WTC11 (cell line): ENCODE results near the gene NCLN. TPM values are rescaled to one million over a fixed set of nuclear protein-coding genes. Genes with fewer than 3 reads are reported as not detected.

Experiments
- ATAC-seq: fragments of 200-7000 bp; cut with Tn5 transposase; 2 replicates; pipeline ENCODE4 v1.10.0; 2021; ENCODE audit warnings: mild to moderate bottlenecking, moderate library complexity
- CTCF ChIA-PET: fragments of 300-600 bp; sonication (Branson Sonifier 250); formaldehyde crosslinking; loops from one replicate; lab custom pipeline; 2021; ENCODE audit warnings: antibody characterized with exemption; lab: Charles Lee
- POLR2A ChIA-PET: fragments of 350-600 bp; sonication (Branson Sonifier 250); formaldehyde crosslinking; loops from one replicate; lab custom pipeline; 2021; ENCODE audit warnings: antibody characterized with exemption; lab: Charles Lee
- DNase-seq: peaks from one replicate; pipeline ENCODE4 v3.0.0; 2021; ENCODE audit warnings: low spot score
- H3K27ac Mint-ChIP-seq: 2 replicates; pipeline ENCODE4 v1.8.0; 2021; ENCODE audit warnings: mixed read lengths
- H3K27me3 Mint-ChIP-seq: 2 replicates; pipeline ENCODE4 v1.8.0; 2021; ENCODE audit warnings: low read depth, mild to moderate bottlenecking, moderate library complexity, mixed read lengths
- H3K36me3 Mint-ChIP-seq: 2 replicates; pipeline ENCODE4 v1.8.0; 2021; ENCODE audit warnings: mixed read lengths
- H3K4me1 Mint-ChIP-seq: 2 replicates; pipeline ENCODE4 v1.8.0; 2022; ENCODE audit warnings: mixed read lengths
- H3K4me3 Mint-ChIP-seq: 2 replicates; pipeline ENCODE4 v1.8.0; 2021; ENCODE audit warnings: mild to moderate bottlenecking, moderate library complexity, mixed read lengths
- H3K9me3 Mint-ChIP-seq: 2 replicates; pipeline ENCODE4 v1.8.0; 2021; ENCODE audit warnings: mixed read lengths
- CREB1 ChIP-seq: sonication (generic); formaldehyde crosslinking; IDR thresholded peaks from 2 replicates; pipeline ENCODE4 v1.8.0; 2023; ENCODE audit warnings: mild to moderate bottlenecking, missing genetic modification reagents
- ELF4 ChIP-seq: sonication (generic); formaldehyde crosslinking; IDR thresholded peaks from 2 replicates; pipeline ENCODE4 v1.8.1; 2022; ENCODE audit warnings: low read depth, mild to moderate bottlenecking, moderate library complexity, missing genetic modification reagents
- ETV6 ChIP-seq: sonication (generic); formaldehyde crosslinking; IDR thresholded peaks from 2 replicates; pipeline ENCODE4 v1.8.1; 2022; ENCODE audit warnings: mild to moderate bottlenecking, missing genetic modification reagents
- GTF2I ChIP-seq: fragments of 250-450 bp; sonication (Bioruptor Pico); conservative IDR thresholded peaks from 2 replicates; pipeline ENCODE4 v1.4.0; 2021; ENCODE audit warnings: mild to moderate bottlenecking
- IRF1 ChIP-seq: sonication (generic); formaldehyde crosslinking; IDR thresholded peaks from 2 replicates; pipeline ENCODE4 v1.8.0; 2023; ENCODE audit warnings: missing genetic modification reagents
- MYBL2 ChIP-seq: sonication (generic); formaldehyde crosslinking; IDR thresholded peaks from 2 replicates; pipeline ENCODE4 v1.8.1; 2023; ENCODE audit warnings: mild to moderate bottlenecking, moderate library complexity, missing genetic modification reagents
- NFE2L1 ChIP-seq: sonication (generic); formaldehyde crosslinking; IDR thresholded peaks from 2 replicates; pipeline ENCODE4 v1.8.1; 2023; ENCODE audit warnings: missing genetic modification reagents
- NR3C1 ChIP-seq: sonication (generic); formaldehyde crosslinking; conservative IDR thresholded peaks from 2 replicates; pipeline ENCODE4 v1.8.1; 2023; ENCODE audit warnings: low read depth, mild to moderate bottlenecking, missing genetic modification reagents
- OVOL2 ChIP-seq: fragments of 250-450 bp; sonication (Bioruptor Pico); IDR thresholded peaks from 2 replicates; pipeline ENCODE4 v1.9.0; 2021; ENCODE audit warnings: mild to moderate bottlenecking, borderline replicate concordance
- SMAD3 ChIP-seq: sonication (generic); formaldehyde crosslinking; IDR thresholded peaks from 2 replicates; pipeline ENCODE4 v1.8.0; 2022; ENCODE audit warnings: missing genetic modification reagents, mild to moderate bottlenecking, borderline replicate concordance
- TP53 ChIP-seq: sonication (generic); formaldehyde crosslinking; IDR thresholded peaks from 2 replicates; pipeline ENCODE4 v1.8.1; 2023; ENCODE audit warnings: mild to moderate bottlenecking, missing genetic modification reagents
- USF2 ChIP-seq: sonication (generic); formaldehyde crosslinking; IDR thresholded peaks from 2 replicates; pipeline ENCODE4 v1.8.1; 2023; ENCODE audit warnings: mild to moderate bottlenecking, missing genetic modification reagents, moderate library complexity
- ZNF263 ChIP-seq: sonication (generic); formaldehyde crosslinking; IDR thresholded peaks from 2 replicates; pipeline ENCODE4 v1.8.1; 2022; ENCODE audit warnings: low read depth, mild to moderate bottlenecking, moderate library complexity, missing genetic modification reagents
- ZNF396 ChIP-seq: fragments of 250-450 bp; sonication (Bioruptor Pico); IDR thresholded peaks from 2 replicates; pipeline ENCODE4 v1.8.0; 2021; ENCODE audit warnings: mild to moderate bottlenecking, moderate library complexity, borderline replicate concordance
- ZNF423 ChIP-seq: fragments of 250-450 bp; sonication (Bioruptor Pico); IDR thresholded peaks from 2 replicates; pipeline ENCODE4 v2.1.2; 2022; ENCODE audit warnings: mild to moderate bottlenecking, moderate library complexity
- total RNA-seq: library from RNA; stranded (reverse); gene quantifications from 3 replicates; pipeline ENCODE4 v1.2.3, GENCODE V29; 2021
- TF ChIP-seq, protein P1 (sequence below): fragments of 200-600 bp; IDR thresholded peaks from 2 replicates; pipeline ENCODE4 v1.8.0; 2022; ENCODE audit warnings: antibody characterized with exemption
- TF ChIP-seq, protein P2 (sequence below): fragments of 250-450 bp; sonication (Bioruptor Pico); IDR thresholded peaks from 2 replicates; pipeline ENCODE4 v1.8.0; 2021; ENCODE audit warnings: mild to moderate bottlenecking
- TF ChIP-seq, protein P3 (sequence below): sonication (generic); formaldehyde crosslinking; IDR thresholded peaks from 2 replicates; pipeline ENCODE4 v1.8.1; 2023; ENCODE audit warnings: mild to moderate bottlenecking, missing genetic modification reagents, borderline replicate concordance
- TF ChIP-seq, protein P4 (sequence below): fragments of 250-450 bp; sonication (Bioruptor Pico); conservative IDR thresholded peaks from 2 replicates; pipeline ENCODE4 v1.9.0; 2021; ENCODE audit warnings: mild to moderate bottlenecking
- TF ChIP-seq, protein P5 (sequence below): sonication (generic); formaldehyde crosslinking; conservative IDR thresholded peaks from 2 replicates; pipeline ENCODE4 v1.8.1; 2022; ENCODE audit warnings: mild to moderate bottlenecking, missing genetic modification reagents

NCLN gene
- total RNA-seq, 1 experiment from 2014 or later = 113 TPM

DNA sequence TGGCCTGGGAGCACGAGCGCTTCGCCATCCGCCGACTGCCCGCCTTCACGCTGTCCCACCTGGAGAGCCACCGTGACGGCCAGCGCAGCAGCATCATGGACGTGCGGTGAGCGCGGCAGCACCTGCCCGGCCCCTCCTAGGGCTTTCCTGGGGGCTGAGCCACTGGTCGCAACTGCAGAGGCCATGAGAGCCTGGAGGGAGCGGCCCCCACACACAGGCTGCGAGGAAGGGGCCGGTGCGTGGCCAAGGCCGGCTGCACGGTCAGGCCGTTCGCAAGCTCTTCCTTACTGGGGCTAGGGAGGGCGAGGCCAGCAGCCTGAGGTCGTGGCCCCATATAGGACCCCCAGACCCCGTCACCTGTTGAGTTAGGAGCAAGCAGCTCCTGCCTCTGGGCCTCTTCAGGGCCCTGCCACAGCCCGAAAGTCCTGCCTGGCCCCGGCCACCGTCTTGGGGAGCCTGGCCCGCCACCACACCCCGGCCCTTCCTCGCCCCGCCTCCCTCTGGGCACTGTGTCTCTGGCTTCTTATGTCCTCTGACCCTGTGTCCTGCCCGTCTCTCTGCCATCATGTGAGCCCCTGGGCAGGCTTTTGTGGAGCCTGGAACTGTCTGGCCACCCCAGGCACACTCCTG lies 19.0 kb downstream of the NCLN start:
- TF ChIP-seq ELF4 (CRISPR knock-in tag) = no peak
- no peak for TF ChIP-seq TP53 (CRISPR knock-in tag)
- TF ChIP-seq, protein P1, sequence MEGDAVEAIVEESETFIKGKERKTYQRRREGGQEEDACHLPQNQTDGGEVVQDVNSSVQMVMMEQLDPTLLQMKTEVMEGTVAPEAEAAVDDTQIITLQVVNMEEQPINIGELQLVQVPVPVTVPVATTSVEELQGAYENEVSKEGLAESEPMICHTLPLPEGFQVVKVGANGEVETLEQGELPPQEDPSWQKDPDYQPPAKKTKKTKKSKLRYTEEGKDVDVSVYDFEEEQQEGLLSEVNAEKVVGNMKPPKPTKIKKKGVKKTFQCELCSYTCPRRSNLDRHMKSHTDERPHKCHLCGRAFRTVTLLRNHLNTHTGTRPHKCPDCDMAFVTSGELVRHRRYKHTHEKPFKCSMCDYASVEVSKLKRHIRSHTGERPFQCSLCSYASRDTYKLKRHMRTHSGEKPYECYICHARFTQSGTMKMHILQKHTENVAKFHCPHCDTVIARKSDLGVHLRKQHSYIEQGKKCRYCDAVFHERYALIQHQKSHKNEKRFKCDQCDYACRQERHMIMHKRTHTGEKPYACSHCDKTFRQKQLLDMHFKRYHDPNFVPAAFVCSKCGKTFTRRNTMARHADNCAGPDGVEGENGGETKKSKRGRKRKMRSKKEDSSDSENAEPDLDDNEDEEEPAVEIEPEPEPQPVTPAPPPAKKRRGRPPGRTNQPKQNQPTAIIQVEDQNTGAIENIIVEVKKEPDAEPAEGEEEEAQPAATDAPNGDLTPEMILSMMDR = no peak
- TF ChIP-seq, protein P2, sequence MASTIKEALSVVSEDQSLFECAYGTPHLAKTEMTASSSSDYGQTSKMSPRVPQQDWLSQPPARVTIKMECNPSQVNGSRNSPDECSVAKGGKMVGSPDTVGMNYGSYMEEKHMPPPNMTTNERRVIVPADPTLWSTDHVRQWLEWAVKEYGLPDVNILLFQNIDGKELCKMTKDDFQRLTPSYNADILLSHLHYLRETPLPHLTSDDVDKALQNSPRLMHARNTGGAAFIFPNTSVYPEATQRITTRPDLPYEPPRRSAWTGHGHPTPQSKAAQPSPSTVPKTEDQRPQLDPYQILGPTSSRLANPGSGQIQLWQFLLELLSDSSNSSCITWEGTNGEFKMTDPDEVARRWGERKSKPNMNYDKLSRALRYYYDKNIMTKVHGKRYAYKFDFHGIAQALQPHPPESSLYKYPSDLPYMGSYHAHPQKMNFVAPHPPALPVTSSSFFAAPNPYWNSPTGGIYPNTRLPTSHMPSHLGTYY (CRISPR knock-in tag) = no peak
- no peak for TF ChIP-seq CREB1 (CRISPR knock-in tag)
- no peak for TF ChIP-seq GTF2I (CRISPR knock-in tag)
- TF ChIP-seq USF2 (CRISPR knock-in tag) = no peak
- no peak for TF ChIP-seq SMAD3
- CTCF ChIA-PET = interaction anchor here (0.8 to 1.4 kb wide), 3 partner anchors 16 to 254 kb away, joined by 3 read pairs; no protein-coding TSS in a partner anchor
- POLR2A ChIA-PET = no interaction called here

GRCh38 chr19:3206216-3206953 lies 20.7 kb downstream of the NCLN start:
- DNase-seq = no peak
- no peak for ATAC-seq
- H3K27me3 Mint-ChIP-seq = no peaks in the 10 kb centered on the region
- no peak overlapping the region for H3K27ac Mint-ChIP-seq
- H3K4me3 Mint-ChIP-seq = no peak overlapping the region
- H3K4me1 Mint-ChIP-seq = peaks cover 3% of the 10 kb centered on the region; the same call in 1 of the 2 replicates
- no peaks in the 10 kb centered on the region for H3K9me3 Mint-ChIP-seq
- H3K36me3 Mint-ChIP-seq = peaks cover 5% of the 10 kb centered on the region
- ChIA-PET POLR2A (no interaction called here), CTCF (interaction anchor here (1.4 kb wide), 1 partner anchor 99 kb away, joined by 3 read pairs; no protein-coding TSS in a partner anchor)
- TF ChIP-seq, protein P3, sequence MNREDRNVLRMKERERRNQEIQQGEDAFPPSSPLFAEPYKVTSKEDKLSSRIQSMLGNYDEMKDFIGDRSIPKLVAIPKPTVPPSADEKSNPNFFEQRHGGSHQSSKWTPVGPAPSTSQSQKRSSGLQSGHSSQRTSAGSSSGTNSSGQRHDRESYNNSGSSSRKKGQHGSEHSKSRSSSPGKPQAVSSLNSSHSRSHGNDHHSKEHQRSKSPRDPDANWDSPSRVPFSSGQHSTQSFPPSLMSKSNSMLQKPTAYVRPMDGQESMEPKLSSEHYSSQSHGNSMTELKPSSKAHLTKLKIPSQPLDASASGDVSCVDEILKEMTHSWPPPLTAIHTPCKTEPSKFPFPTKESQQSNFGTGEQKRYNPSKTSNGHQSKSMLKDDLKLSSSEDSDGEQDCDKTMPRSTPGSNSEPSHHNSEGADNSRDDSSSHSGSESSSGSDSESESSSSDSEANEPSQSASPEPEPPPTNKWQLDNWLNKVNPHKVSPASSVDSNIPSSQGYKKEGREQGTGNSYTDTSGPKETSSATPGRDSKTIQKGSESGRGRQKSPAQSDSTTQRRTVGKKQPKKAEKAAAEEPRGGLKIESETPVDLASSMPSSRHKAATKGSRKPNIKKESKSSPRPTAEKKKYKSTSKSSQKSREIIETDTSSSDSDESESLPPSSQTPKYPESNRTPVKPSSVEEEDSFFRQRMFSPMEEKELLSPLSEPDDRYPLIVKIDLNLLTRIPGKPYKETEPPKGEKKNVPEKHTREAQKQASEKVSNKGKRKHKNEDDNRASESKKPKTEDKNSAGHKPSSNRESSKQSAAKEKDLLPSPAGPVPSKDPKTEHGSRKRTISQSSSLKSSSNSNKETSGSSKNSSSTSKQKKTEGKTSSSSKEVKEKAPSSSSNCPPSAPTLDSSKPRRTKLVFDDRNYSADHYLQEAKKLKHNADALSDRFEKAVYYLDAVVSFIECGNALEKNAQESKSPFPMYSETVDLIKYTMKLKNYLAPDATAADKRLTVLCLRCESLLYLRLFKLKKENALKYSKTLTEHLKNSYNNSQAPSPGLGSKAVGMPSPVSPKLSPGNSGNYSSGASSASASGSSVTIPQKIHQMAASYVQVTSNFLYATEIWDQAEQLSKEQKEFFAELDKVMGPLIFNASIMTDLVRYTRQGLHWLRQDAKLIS (CRISPR knock-in tag) = no peak
- TF ChIP-seq ZNF396 (no peak), ZNF263 (no peak), ZNF423 (CRISPR knock-in tag) (no peak), ETV6 (CRISPR knock-in tag) (no peak), OVOL2 (no peak), CREB1 (CRISPR knock-in tag) (no peak), NR3C1 (no peak), IRF1 (CRISPR knock-in tag) (no peak), MYBL2 (CRISPR knock-in tag) (no peak), USF2 (CRISPR knock-in tag) (no peak), NFE2L1 (CRISPR knock-in tag) (no peak)
- TF ChIP-seq, protein P4, sequence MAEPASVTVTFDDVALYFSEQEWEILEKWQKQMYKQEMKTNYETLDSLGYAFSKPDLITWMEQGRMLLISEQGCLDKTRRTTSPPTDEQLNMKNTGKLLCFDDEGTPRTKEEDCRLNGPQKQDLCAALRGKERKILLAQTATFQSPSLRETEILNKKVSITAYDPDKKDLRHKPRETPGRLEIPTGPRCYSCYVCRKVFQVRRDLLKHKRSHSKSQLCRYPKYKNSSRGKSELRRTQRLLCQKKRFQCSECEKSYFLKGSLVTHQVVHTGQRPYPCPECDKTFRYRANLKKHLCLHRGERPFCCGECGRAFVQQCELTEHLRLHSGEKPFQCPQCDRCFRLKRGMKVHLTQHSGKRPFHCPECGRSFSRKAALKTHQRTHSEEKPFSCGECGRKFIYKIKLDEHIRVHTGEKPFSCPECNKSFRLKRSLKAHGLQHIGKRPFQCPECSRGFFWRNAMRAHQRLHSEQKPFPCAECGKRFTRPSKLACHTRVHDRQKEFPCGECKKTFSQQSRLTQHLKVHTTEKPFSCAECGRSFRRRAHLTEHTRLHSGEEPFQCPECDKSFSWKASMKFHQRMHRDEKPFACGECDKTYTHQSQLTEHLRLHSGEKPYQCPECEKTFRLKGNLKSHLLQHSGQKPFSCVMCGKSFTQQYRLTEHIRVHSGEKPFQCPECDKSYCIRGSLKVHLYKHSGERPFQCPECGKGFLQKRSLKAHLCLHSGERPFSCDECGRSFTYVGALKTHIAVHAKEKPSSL (CRISPR knock-in tag) = no peak
- TF ChIP-seq, protein P5, sequence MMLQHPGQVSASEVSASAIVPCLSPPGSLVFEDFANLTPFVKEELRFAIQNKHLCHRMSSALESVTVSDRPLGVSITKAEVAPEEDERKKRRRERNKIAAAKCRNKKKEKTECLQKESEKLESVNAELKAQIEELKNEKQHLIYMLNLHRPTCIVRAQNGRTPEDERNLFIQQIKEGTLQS (CRISPR knock-in tag) = no peak

More for the DNA sequence above, 19.0 kb downstream of the NCLN start:
- no peak for DNase-seq
- no peaks in the 10 kb centered on the region for H3K4me1 Mint-ChIP-seq
- peaks cover 5% of the 10 kb centered on the region for H3K36me3 Mint-ChIP-seq
- no peak for ATAC-seq
- H3K9me3 Mint-ChIP-seq = no peaks in the 10 kb centered on the region
- no peak overlapping the region for H3K27ac Mint-ChIP-seq
- H3K4me3 Mint-ChIP-seq = no peak overlapping the region
- no peaks in the 10 kb centered on the region for H3K27me3 Mint-ChIP-seq
